ENCODE data around the gene RAF1. TPM values are rescaled to one million over a fixed set of nuclear protein-coding genes. Genes with fewer than 3 reads are reported as not detected.

Gene RAF1
- total and polyA plus RNA-seq, 9 of the 15 experiments (the other 6 are each of a cell fraction or from before 2014, with no cell fraction given): 28.0 to 183 (median 85.6) TPM

DNA sequence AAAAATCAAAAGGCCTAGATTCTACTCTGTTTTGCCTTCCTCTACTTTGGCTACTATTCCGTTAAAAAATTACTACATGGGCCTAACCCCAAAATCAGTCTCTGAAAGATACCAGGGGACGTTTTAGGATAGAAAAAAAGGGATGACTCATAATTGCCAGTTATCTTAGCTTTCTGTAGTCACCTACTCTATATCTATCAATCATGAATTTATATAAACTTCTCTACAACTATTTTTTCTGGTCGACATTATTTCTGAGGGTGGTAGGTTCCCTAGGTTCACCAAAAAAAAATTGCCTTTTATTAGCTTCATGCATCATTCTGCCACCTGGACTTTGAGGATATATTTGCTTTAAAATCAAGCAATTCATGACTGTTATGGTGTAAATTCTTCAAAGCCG, 36.5 kb downstream of the RAF1 start (continued):
- TF ChIP-seq, protein P1, sequence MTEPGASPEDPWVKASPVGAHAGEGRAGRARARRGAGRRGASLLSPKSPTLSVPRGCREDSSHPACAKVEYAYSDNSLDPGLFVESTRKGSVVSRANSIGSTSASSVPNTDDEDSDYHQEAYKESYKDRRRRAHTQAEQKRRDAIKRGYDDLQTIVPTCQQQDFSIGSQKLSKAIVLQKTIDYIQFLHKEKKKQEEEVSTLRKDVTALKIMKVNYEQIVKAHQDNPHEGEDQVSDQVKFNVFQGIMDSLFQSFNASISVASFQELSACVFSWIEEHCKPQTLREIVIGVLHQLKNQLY (CRISPR knock-in tag; conservative IDR thresholded peaks at IDR 0.05): no peak
- TF ChIP-seq ZNF431 (CRISPR knock-in tag; IDR thresholded peaks at IDR 0.05) (no peak), CHD2 (IDR thresholded peaks at IDR 0.05; ENCODE audit: low read depth, low read length) (no peak), HDAC2 (IDR thresholded peaks at IDR 0.05) (no peak), MTA3 (IDR thresholded peaks at IDR 0.05; ENCODE audit: borderline replicate concordance) (no peak), VEZF1 (CRISPR knock-in tag; IDR thresholded peaks at IDR 0.05) (no peak), BRF1 (IDR thresholded peaks at IDR 0.05; ENCODE audit: borderline replicate concordance, extremely low read depth, insufficient read length) (no peak), ZBTB11 (CRISPR knock-in tag; IDR thresholded peaks at IDR 0.05) (no peak), ARID1B (IDR thresholded peaks at IDR 0.05) (peak; percentile 70), HINFP (tag; conservative IDR thresholded peaks at IDR 0.05; ENCODE audit: low read depth) (no peak), SMARCB1 (IDR thresholded peaks at IDR 0.05; ENCODE audit: insufficient read length, low read depth) (no peak), ZNF133 (CRISPR knock-in tag; IDR thresholded peaks at IDR 0.05) (no peak), ZNF695 (CRISPR knock-in tag; IDR thresholded peaks at IDR 0.05) (no peak), ZBTB8A (IDR thresholded peaks at IDR 0.05; ENCODE audit: partially characterized antibody) (no peak), ZNF507 (tag; conservative IDR thresholded peaks at IDR 0.05) (no peak), MCM2 (IDR thresholded peaks at IDR 0.05; ENCODE audit: low read depth) (no peak), GTF2B (IDR thresholded peaks at IDR 0.05; ENCODE audit: extremely low read depth, insufficient read length) (no peak), TARDBP (IDR thresholded peaks at IDR 0.05) (no peak)
- TF ChIP-seq, protein P2, sequence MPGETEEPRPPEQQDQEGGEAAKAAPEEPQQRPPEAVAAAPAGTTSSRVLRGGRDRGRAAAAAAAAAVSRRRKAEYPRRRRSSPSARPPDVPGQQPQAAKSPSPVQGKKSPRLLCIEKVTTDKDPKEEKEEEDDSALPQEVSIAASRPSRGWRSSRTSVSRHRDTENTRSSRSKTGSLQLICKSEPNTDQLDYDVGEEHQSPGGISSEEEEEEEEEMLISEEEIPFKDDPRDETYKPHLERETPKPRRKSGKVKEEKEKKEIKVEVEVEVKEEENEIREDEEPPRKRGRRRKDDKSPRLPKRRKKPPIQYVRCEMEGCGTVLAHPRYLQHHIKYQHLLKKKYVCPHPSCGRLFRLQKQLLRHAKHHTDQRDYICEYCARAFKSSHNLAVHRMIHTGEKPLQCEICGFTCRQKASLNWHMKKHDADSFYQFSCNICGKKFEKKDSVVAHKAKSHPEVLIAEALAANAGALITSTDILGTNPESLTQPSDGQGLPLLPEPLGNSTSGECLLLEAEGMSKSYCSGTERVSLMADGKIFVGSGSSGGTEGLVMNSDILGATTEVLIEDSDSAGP (CRISPR knock-in tag; IDR thresholded peaks at IDR 0.05): no peak

All from K562 (cell line).